ENCODE measurements around the gene TRAF2. TPM values are rescaled to one million over a fixed set of nuclear protein-coding genes. Genes with fewer than 3 reads are reported as not detected.

Gene TRAF2
- total and polyA plus RNA-seq, 2 of the 4 experiments (the other 2 are of a cell fraction), result 6.6 to 12.0 TPM

- Histone ChIP-seq H2BK20ac (ENCODE audit: low read depth, low read length) (no peak overlapping the region), H3K79me1 (ENCODE audit: low read depth in 1 of 2, low read length in 2 of 2) (no peaks in the 10 kb centered on the region), H3K27me3 (ENCODE audit: control insufficient read depth, insufficient read depth, low read length) (peaks cover 21% of the 10 kb centered on the region), H3K9ac (ENCODE audit: low read depth, low read length) (no peak overlapping the region), H3K4ac (ENCODE audit: low read depth, low read length) (no peak overlapping the region), H3K18ac (ENCODE audit: low read depth, low read length) (no peak overlapping the region), H2AK5ac (ENCODE audit: low read depth, low read length) (no peak overlapping the region), H3K4me3 (ENCODE audit: insufficient read depth, low read depth, low read length) (no peak overlapping the region), H3K14ac (replicated peaks; ENCODE audit: low read depth, low read length) (no peak overlapping the region), H2BK15ac (ENCODE audit: low read depth, low read length) (no peak overlapping the region), H3K9me3 (ENCODE audit: control insufficient read depth, insufficient read depth, low read length) (no peaks in the 10 kb centered on the region), H3K9me1 (ENCODE audit: insufficient read depth, low read length) (peaks cover 2% of the 10 kb centered on the region; the same call in 1 of the 2 replicates), H3K56ac (ENCODE audit: extremely low read depth, insufficient read depth, low read length) (no peak overlapping the region), H3K27ac (ENCODE audit: insufficient read depth, low read length) (no peak overlapping the region), H4K8ac (ENCODE audit: low read depth in 2 of 2, low read length in 2 of 2) (no peak overlapping the region), H3K36me3 (ENCODE audit: control insufficient read depth, insufficient read depth, low read length) (no peaks in the 10 kb centered on the region), H2AK9ac (replicated peaks; ENCODE audit: low read depth, low read length, poor library complexity) (no peak overlapping the region), H4K91ac (ENCODE audit: insufficient read depth, low read depth, low read length) (no peak overlapping the region), H4K5ac (ENCODE audit: low read depth, low read length) (no peak overlapping the region), H3K4me1 (ENCODE audit: control insufficient read depth, insufficient read depth, low read length) (no peaks in the 10 kb centered on the region), H3K4me2 (ENCODE audit: low read depth, low read length) (no peak overlapping the region), H2AFZ (replicated peaks; ENCODE audit: low read length, poor library complexity) (no peak overlapping the region), H3K23ac (ENCODE audit: low read depth, low read length) (no peak overlapping the region), H4K20me1 (ENCODE audit: insufficient read depth, low read length) (no peaks in the 10 kb centered on the region), H2BK5ac (ENCODE audit: low read depth, low read length, poor library complexity, severe bottlenecking) (no peak overlapping the region), H2BK120ac (ENCODE audit: low read depth, low read length) (no peak overlapping the region)
- TF ChIP-seq RAD21 (IDR thresholded peaks at IDR 0.05; ENCODE audit: low read length), result no peak
- TF ChIP-seq CTCF (conservative IDR thresholded peaks at IDR 0.05; ENCODE audit: low read depth, low read length), result no peak
- no peak for TF ChIP-seq CHD1 (IDR thresholded peaks at IDR 0.05; ENCODE audit: low read depth, low read length)
- no peak for TF ChIP-seq MAFK (IDR thresholded peaks at IDR 0.05; ENCODE audit: low read depth, low read length)
- TF ChIP-seq USF2 (IDR thresholded peaks at IDR 0.05; ENCODE audit: low read depth, low read length), result no peak
- TF ChIP-seq BHLHE40 (IDR thresholded peaks at IDR 0.05; ENCODE audit: low read depth, low read length), result no peak
- no peak for TF ChIP-seq POLR2A (IDR thresholded peaks at IDR 0.05; ENCODE audit: low read depth, low read length)
- no peak for TF ChIP-seq CEBPB (IDR thresholded peaks at IDR 0.05; ENCODE audit: low read depth, low read length)
- TF ChIP-seq MAZ (IDR thresholded peaks at IDR 0.05; ENCODE audit: borderline replicate concordance, low read depth, low read length), result no peak
- TF ChIP-seq MXI1 (IDR thresholded peaks at IDR 0.05; ENCODE audit: borderline replicate concordance, low read depth, low read length), result no peak
- dilution Hi-C loops (cut with HindIII; ENCODE audit: low sequenced_read_pairs, unreplicated experiment) (no loop called here), intact Hi-C loops (cut with micrococcal nuclease) (no loop called here), in situ Hi-C loops (cut with MboI; ENCODE audit: low sequenced_read_pairs) (no loop called here)
- DNase-seq (no peak), ATAC-seq (ENCODE audit: low read depth) (no peak)
- 60% methylated on average over 1 of the region's 15 CpGs; no CpG with 5 or more reads in 1 of the 2 experiments for WGBS, 2 experiments (ENCODE audit: extremely low coverage in 2 of 2, insufficient read length in 1 of 2)
- no TSS peak for BruUV-seq (replicated peaks)
- ChIA-PET CTCF (no interaction called here), POLR2A (ENCODE audit: unreplicated experiment) (no interaction called here)
Measured at GRCh38 chr9:136963341-136963740, 77.0 kb downstream of the TRAF2 start.
